OCI-LY1 (cell line): ENCODE measurements around the gene SETD5.
"Not testable (repeated sequence)": the region's sequence is repeated elsewhere in the genome, so short reads cannot be mapped to it uniquely, and the experiment has no call there.

ENCODE experiments used
- H2AFZ ChIP-seq: fragments of 200-600 bp; sonication (generic), shearing (Covaris generic); 2 replicates; pipeline ENCODE4 v1.6.0; 2014; ENCODE audit warnings: antibody characterized with exemption, mild to moderate bottlenecking, low read length
- H3F3A ChIP-seq: fragments of 200-600 bp; sonication (generic), shearing (Covaris generic); 2 replicates; pipeline ENCODE4 v1.6.0; 2014; ENCODE audit warnings: mild to moderate bottlenecking, antibody characterized with exemption, low read length, moderate library complexity; ENCODE audit not compliant: insufficient read depth
- H3K27ac ChIP-seq: fragments of 200-600 bp; sonication (generic); 2 replicates; pipeline ENCODE4 v1.5.1; 2014; ENCODE audit warnings: low read length, mixed run types, mild to moderate bottlenecking, low read depth; ENCODE audit not compliant: poor library complexity, severe bottlenecking
- H3K27me3 ChIP-seq: fragments of 200-600 bp; sonication (generic); 2 replicates; pipeline ENCODE4 v1.6.0; 2014; ENCODE audit warnings: antibody characterized with exemption, mild to moderate bottlenecking, low read length, moderate library complexity; ENCODE audit not compliant: insufficient read depth
- H3K36me3 ChIP-seq: fragments of 200-600 bp; sonication (generic); 2 replicates; pipeline ENCODE4 v1.6.1; 2014; ENCODE audit warnings: mild to moderate bottlenecking, antibody characterized with exemption, low read length, moderate library complexity, mixed read lengths; ENCODE audit not compliant: insufficient read depth
- H3K4me1 ChIP-seq: fragments of 200-600 bp; sonication (generic); 2 replicates; pipeline ENCODE4 v1.5.1; 2014; ENCODE audit warnings: mild to moderate bottlenecking, low read length, moderate library complexity; ENCODE audit not compliant: insufficient read depth, severe bottlenecking
- H3K4me2 ChIP-seq: fragments of 200-600 bp; sonication (generic), shearing (Covaris generic); 2 replicates; pipeline ENCODE4 v1.6.1; 2014; ENCODE audit warnings: low read length
- H3K4me3 ChIP-seq: fragments of 200-600 bp; sonication (generic); 2 replicates; pipeline ENCODE4 v1.5.1; 2014; ENCODE audit warnings: low read length, low read depth, mild to moderate bottlenecking, mixed read lengths; ENCODE audit not compliant: poor library complexity, severe bottlenecking
- H3K79me2 ChIP-seq: fragments of 200-600 bp; shearing (Covaris generic); 2 replicates; pipeline ENCODE4 v1.6.1; 2016; ENCODE audit warnings: mixed run types, low read length, mixed read lengths; ENCODE audit not compliant: insufficient read depth
- H3K9ac ChIP-seq: fragments of 200-600 bp; sonication (generic), shearing (Covaris generic); 2 replicates; pipeline ENCODE4 v1.6.1; 2014; ENCODE audit warnings: mild to moderate bottlenecking, low read length, mixed read lengths
- H3K9me2 ChIP-seq: fragments of 200-600 bp; sonication (generic), shearing (Covaris generic); 2 replicates; pipeline ENCODE4 v1.6.1; 2014; ENCODE audit warnings: low read depth, mild to moderate bottlenecking, low read length, mixed read lengths
- H3K9me3 ChIP-seq: fragments of 200-600 bp; shearing (Covaris generic); 2 replicates; pipeline ENCODE4 v1.6.1; 2014; ENCODE audit warnings: low read length, mixed read lengths
- H4K20me1 ChIP-seq: fragments of 200-600 bp; sonication (generic), shearing (Covaris generic); 2 replicates; pipeline ENCODE4 v1.6.0; 2016; ENCODE audit warnings: mild to moderate bottlenecking, low read length; ENCODE audit not compliant: insufficient read depth
- EZH2 ChIP-seq: fragments of 200-600 bp; sonication (generic), shearing (Covaris generic); IDR thresholded peaks from 2 replicates; pipeline ENCODE4 v1.8.0; 2017; ENCODE audit warnings: borderline replicate concordance, mixed run types, mild to moderate bottlenecking, antibody characterized with exemption, low read length, moderate library complexity, mixed read lengths
- TF ChIP-seq, protein P1 (sequence below): fragments of 200-600 bp; sonication (generic), shearing (Covaris generic); IDR thresholded peaks from 2 replicates; pipeline ENCODE4 v1.5.1; 2017; ENCODE audit warnings: mild to moderate bottlenecking, antibody characterized with exemption, low read length, moderate library complexity, mixed read lengths

Gene SETD5

DNA sequence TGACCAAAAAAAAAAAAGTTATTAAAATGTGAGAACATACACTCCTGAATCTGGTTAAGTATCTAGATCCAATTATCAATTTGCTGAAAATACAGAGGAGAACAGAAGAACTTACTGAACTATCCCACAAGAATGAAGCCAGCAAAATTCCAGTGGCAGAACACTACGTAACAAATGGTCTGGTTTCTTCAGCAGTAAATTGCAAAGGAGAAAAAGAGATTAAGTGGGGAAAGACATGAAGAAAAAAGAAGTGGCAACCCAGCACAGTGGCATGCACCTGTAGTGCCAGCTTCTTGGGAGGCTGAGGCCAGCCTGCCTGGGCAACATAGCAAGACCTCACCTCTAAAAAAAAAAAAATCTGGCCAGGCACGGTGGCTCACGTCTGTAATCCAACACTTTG is 94.1 kb downstream of the SETD5 start:
- no peaks in the 10 kb centered on the region for H3K36me3 ChIP-seq
- TF ChIP-seq, protein P1, sequence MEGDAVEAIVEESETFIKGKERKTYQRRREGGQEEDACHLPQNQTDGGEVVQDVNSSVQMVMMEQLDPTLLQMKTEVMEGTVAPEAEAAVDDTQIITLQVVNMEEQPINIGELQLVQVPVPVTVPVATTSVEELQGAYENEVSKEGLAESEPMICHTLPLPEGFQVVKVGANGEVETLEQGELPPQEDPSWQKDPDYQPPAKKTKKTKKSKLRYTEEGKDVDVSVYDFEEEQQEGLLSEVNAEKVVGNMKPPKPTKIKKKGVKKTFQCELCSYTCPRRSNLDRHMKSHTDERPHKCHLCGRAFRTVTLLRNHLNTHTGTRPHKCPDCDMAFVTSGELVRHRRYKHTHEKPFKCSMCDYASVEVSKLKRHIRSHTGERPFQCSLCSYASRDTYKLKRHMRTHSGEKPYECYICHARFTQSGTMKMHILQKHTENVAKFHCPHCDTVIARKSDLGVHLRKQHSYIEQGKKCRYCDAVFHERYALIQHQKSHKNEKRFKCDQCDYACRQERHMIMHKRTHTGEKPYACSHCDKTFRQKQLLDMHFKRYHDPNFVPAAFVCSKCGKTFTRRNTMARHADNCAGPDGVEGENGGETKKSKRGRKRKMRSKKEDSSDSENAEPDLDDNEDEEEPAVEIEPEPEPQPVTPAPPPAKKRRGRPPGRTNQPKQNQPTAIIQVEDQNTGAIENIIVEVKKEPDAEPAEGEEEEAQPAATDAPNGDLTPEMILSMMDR, result no peak
- TF ChIP-seq EZH2, result no peak
- H3K4me2 ChIP-seq, result no peak overlapping the region
- H3K79me2 ChIP-seq, result no peaks in the 10 kb centered on the region
- no peak overlapping the region for H3K9ac ChIP-seq
- H2AFZ ChIP-seq, result no peak overlapping the region
- no peaks in the 10 kb centered on the region for H3K9me3 ChIP-seq
- no peaks in the 10 kb centered on the region for H3F3A ChIP-seq
- H3K4me1 ChIP-seq, result no peaks in the 10 kb centered on the region
- no peaks in the 10 kb centered on the region for H3K27me3 ChIP-seq
- no peak overlapping the region for H3K27ac ChIP-seq
- H3K9me2 ChIP-seq, result no peaks in the 10 kb centered on the region
- H4K20me1 ChIP-seq, result no peaks in the 10 kb centered on the region
- no peak overlapping the region for H3K4me3 ChIP-seq

DNA sequence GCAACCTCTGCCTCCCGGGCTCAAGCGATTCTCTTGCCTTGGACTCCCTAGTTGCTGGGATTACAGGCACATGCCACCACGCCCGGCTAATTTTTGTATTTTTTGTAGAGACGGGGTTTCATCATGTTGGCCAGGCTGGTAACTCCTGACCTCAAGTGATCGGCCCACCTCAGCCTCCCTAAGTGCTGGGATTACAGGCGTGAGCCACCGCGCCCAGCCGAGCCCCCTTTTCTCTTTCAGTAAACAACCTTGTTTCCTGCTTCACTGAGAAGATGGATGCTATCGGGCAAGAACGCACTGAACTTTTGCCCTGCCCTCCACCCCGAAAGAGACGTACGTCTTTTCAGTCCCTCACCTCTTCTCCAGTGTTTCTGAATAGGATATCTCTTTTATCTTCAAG is 96.6 kb downstream of the SETD5 start:
- not testable (repeated sequence) for H3K36me3 ChIP-seq, H3K79me2 ChIP-seq, H3K27me3 ChIP-seq, H3K4me1 ChIP-seq, H3F3A ChIP-seq, H3K9me2 ChIP-seq, H3K9ac ChIP-seq, H3K4me2 ChIP-seq, H3K9me3 ChIP-seq, H2AFZ ChIP-seq, H3K27ac ChIP-seq, H3K4me3 ChIP-seq, H4K20me1 ChIP-seq

DNA sequence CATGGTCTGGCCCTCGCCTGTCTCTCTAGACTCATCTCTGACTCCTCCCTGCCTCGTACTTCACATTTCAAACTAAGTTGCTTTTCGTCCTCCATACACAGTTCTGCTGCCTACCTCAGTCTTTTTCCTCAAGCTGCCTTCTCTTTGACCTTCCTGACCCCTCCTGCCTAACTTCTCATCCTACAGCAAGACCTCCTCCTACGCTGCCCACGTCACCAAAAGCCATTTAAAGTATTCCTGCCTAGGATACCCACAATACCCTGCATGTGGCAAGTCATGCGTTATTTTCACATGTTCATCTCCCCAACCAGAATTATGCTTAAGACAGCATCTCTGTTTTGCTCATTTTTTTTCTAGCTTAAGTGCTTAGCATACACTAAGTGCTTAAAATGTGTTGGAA is 99.5 kb downstream of the SETD5 start:
- H3K79me2 ChIP-seq, result no peaks in the 10 kb centered on the region
- H3F3A ChIP-seq, result no peaks in the 10 kb centered on the region
- H4K20me1 ChIP-seq, result no peaks in the 10 kb centered on the region
- H3K4me2 ChIP-seq, result no peak overlapping the region
- H3K27ac ChIP-seq, result no peak overlapping the region
- TF ChIP-seq, protein P1, result no peak
- no peak for TF ChIP-seq EZH2
- no peak overlapping the region for H3K9ac ChIP-seq
- H3K9me3 ChIP-seq, result no peaks in the 10 kb centered on the region
- H3K9me2 ChIP-seq, result no peaks in the 10 kb centered on the region
- H3K36me3 ChIP-seq, result no peaks in the 10 kb centered on the region
- peaks cover 4% of the 10 kb centered on the region; the same call in 1 of the 2 replicates for H3K27me3 ChIP-seq
- no peak overlapping the region for H3K4me3 ChIP-seq
- no peaks in the 10 kb centered on the region for H3K4me1 ChIP-seq
- H2AFZ ChIP-seq, result no peak overlapping the region

DNA sequence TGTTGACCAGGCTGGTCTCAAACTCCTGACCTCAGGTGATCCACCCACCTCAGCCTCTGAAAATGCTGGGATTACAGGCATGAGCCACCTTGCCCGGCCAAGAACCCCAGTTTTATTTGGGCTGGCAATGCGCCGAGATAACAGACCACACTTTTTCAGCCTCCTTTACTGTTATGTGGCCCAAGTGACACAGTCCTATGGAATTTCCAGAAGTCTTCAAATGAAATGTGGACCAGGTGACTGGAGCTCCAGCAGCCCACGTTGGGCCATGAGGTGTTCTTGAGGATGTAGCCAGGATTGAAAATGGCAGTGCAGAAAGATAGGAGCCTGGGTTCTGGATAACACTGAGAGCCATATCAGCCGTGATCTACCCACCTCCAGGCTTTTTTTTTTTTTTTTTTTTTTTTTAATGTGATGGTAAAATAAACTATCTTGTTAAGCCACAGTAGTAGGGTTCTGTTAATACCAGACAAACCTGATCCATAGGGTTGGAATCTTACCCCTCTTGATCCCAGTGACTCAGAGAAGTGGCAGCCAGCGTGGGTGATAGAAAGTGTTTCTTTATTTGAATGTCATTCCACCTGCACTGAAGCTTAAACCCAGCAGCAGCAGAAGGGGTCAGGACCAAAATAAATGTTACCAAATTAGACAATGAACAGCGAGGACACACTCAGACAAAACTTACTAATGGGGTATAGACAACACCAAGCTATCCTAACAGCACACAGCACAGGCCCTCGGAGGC is 100.6 kb downstream of the SETD5 start:
- H3K9me2 ChIP-seq, result no peaks in the 10 kb centered on the region
- H3K9me3 ChIP-seq, result no peaks in the 10 kb centered on the region
- no peak overlapping the region for H3K4me3 ChIP-seq

More for the DNA sequence above, 100.6 kb downstream of the SETD5 start:
- TF ChIP-seq, protein P1, result no peak
- no peak for TF ChIP-seq EZH2
- no peaks in the 10 kb centered on the region for H3K36me3 ChIP-seq
- H3K79me2 ChIP-seq, result no peaks in the 10 kb centered on the region
- H3K9ac ChIP-seq, result no peak overlapping the region
- no peak overlapping the region for H2AFZ ChIP-seq
- no peaks in the 10 kb centered on the region for H4K20me1 ChIP-seq
- peaks cover 4% of the 10 kb centered on the region; the same call in 1 of the 2 replicates for H3K27me3 ChIP-seq
- H3K4me2 ChIP-seq, result no peak overlapping the region
- H3K4me1 ChIP-seq, result no peaks in the 10 kb centered on the region
- H3K27ac ChIP-seq, result no peak overlapping the region
- no peaks in the 10 kb centered on the region for H3F3A ChIP-seq
